ENCODE measurements around the gene VASH1.
A peak's percentile ranks its signal among the peaks of the same experiment; 100 is the strongest.

VASH1 gene

GRCh38 chr14:76752744-76753143 is 8.5 kb upstream of the VASH1 start:
- no peak for DNase-seq

GRCh38 chr14:76753541-76754198 is 7.6 kb upstream of the VASH1 start:
- no peak for DNase-seq

GRCh38 chr14:76754586-76754985 is 6.7 kb upstream of the VASH1 start:
- DNase-seq = no peak

- peak; percentile 33 for DNase-seq
Observed at GRCh38 chr14:76755610-76756370, 5.5 kb upstream of the VASH1 start.

- DNase-seq = no peak
Observed at GRCh38 chr14:76756371-76756750, 4.9 kb upstream of the VASH1 start.

GRCh38 chr14:76759589-76759988 is 1.7 kb upstream of the VASH1 start:
- DNase-seq = peak; percentile 40

GRCh38 chr14:76760331-76761135 is 735 bp upstream of the VASH1 start:
- peak; percentile 48 for DNase-seq

- DNase-seq = peak; percentile 58
Observed at GRCh38 chr14:76761960-76762410, 717 bp downstream of the VASH1 start.

- peak; percentile 44 for DNase-seq
Observed at GRCh38 chr14:76762411-76763095, 1.3 kb downstream of the VASH1 start.

- DNase-seq = peak; percentile 39
Observed at GRCh38 chr14:76763096-76764041, 2.1 kb downstream of the VASH1 start.

- DNase-seq = peak; percentile 30
Observed at GRCh38 chr14:76765461-76765931, 4.2 kb downstream of the VASH1 start.

GRCh38 chr14:76767681-76768656 is 6.7 kb downstream of the VASH1 start:
- DNase-seq = peak; percentile 57

- peak; percentile 41 for DNase-seq
Observed at GRCh38 chr14:76768671-76769500, 7.6 kb downstream of the VASH1 start.

GRCh38 chr14:76769636-76770292 is 8.5 kb downstream of the VASH1 start:
- DNase-seq = peak; percentile 22

GRCh38 chr14:76770521-76771436 is 9.5 kb downstream of the VASH1 start:
- DNase-seq = peak; percentile 22

- peak; percentile 32 for DNase-seq
Observed at GRCh38 chr14:76771437-76771980, 10.2 kb downstream of the VASH1 start.

Data from right forelimb (tissue), 1 donor.